DND-41 (cell line): ENCODE data around the gene PRKAG2.

Source experiments
- ATAC-seq: fragments of 200-7000 bp; cut with Tn5 transposase; 3 replicates; pipeline ENCODE4 v1.9.1; 2021; ENCODE audit warnings: low read depth; ENCODE audit not compliant: insufficient read depth
- DNase-seq: peaks from one replicate; pipeline ENCODE4 v3.0.0-alpha.2; 2020
- H2AFZ ChIP-seq: 2 replicates; pipeline ENCODE4 v1.6.0; 2012; ENCODE audit warnings: low read depth, low read length
- H3K27ac ChIP-seq: 2 replicates; pipeline ENCODE4 v1.5.1; 2012; ENCODE audit warnings: low read length, inconsistent platforms
- H3K27me3 ChIP-seq: fragments of 200-600 bp; sonication (generic); 2 replicates; pipeline ENCODE4 v1.6.0; 2012; ENCODE audit warnings: low read length, mild to moderate bottlenecking, inconsistent platforms; ENCODE audit not compliant: insufficient read depth, poor library complexity
- H3K36me3 ChIP-seq: 2 replicates; pipeline ENCODE4 v1.5.1; 2012; ENCODE audit warnings: low read length, inconsistent platforms; ENCODE audit not compliant: insufficient read depth
- H3K4me1 ChIP-seq: 2 replicates; pipeline ENCODE4 v1.5.1; 2012; ENCODE audit warnings: mild to moderate bottlenecking, low read length; ENCODE audit not compliant: insufficient read depth
- H3K4me2 ChIP-seq: 2 replicates; pipeline ENCODE4 v1.6.0; 2012; ENCODE audit warnings: mild to moderate bottlenecking, moderate library complexity, low read length, inconsistent platforms; ENCODE audit not compliant: insufficient read depth
- H3K4me3 ChIP-seq, 2 experiments: fragments of 200-600 bp in 1 of 2; shearing (Covaris generic) in 1 of 2; 2 replicates each; pipeline ENCODE4 v1.5.1; 2012 to 2016; ENCODE audit warnings: inconsistent platforms in 2 of 2, low read length in 2 of 2, mild to moderate bottlenecking in 2 of 2, low read depth in 1 of 2, moderate library complexity in 1 of 2
- H3K79me2 ChIP-seq: 2 replicates; pipeline ENCODE4 v1.6.0; 2012; ENCODE audit warnings: low read length, inconsistent platforms; ENCODE audit not compliant: insufficient read depth
- H3K9ac ChIP-seq: 2 replicates; pipeline ENCODE4 v1.6.0; 2012; ENCODE audit warnings: low read depth, mild to moderate bottlenecking, inconsistent platforms, low read length, moderate library complexity
- H3K9me3 ChIP-seq: 2 replicates; pipeline ENCODE4 v1.5.1; 2012; ENCODE audit warnings: low read length, moderate library complexity, mild to moderate bottlenecking, inconsistent platforms; ENCODE audit not compliant: insufficient read depth, severe bottlenecking
- H4K20me1 ChIP-seq: 2 replicates; pipeline ENCODE4 v1.6.0; 2012; ENCODE audit warnings: low read length; ENCODE audit not compliant: insufficient read depth
- EZH2 ChIP-seq: IDR thresholded peaks from 3 replicates; pipeline ENCODE4 v1.6.1; 2012; ENCODE audit warnings: borderline replicate concordance, low read depth, mild to moderate bottlenecking, moderate library complexity, low read length, inconsistent platforms; ENCODE audit not compliant: severe bottlenecking
- TF ChIP-seq, protein P1 (sequence below): IDR thresholded peaks from 2 replicates; pipeline ENCODE4 v1.5.1; 2012; ENCODE audit warnings: borderline replicate concordance, low read length, moderate library complexity, mild to moderate bottlenecking; ENCODE audit not compliant: poor library complexity, severe bottlenecking; ENCODE audit errors: extremely low read depth

Gene PRKAG2

DNA sequence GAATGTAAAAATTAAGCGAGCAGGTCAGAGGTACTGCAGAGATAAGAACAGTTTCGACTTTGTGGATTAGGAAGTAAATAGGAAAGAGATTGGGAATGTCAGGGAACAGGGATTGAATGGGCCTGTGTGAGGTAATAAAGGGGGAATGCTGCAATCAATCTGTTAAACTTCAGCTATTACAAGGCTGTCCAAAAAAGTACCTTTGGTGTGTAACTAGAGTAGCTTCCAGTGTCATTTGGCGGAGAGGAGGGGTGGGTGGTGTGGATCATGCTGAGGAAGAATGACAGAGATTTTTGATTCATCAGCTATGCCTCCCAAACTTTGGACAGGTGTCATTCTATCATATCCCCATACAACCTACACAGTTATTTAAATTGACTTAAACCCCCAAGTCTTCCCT lies 229.0 kb downstream of the PRKAG2 start:
- TF ChIP-seq, protein P1, sequence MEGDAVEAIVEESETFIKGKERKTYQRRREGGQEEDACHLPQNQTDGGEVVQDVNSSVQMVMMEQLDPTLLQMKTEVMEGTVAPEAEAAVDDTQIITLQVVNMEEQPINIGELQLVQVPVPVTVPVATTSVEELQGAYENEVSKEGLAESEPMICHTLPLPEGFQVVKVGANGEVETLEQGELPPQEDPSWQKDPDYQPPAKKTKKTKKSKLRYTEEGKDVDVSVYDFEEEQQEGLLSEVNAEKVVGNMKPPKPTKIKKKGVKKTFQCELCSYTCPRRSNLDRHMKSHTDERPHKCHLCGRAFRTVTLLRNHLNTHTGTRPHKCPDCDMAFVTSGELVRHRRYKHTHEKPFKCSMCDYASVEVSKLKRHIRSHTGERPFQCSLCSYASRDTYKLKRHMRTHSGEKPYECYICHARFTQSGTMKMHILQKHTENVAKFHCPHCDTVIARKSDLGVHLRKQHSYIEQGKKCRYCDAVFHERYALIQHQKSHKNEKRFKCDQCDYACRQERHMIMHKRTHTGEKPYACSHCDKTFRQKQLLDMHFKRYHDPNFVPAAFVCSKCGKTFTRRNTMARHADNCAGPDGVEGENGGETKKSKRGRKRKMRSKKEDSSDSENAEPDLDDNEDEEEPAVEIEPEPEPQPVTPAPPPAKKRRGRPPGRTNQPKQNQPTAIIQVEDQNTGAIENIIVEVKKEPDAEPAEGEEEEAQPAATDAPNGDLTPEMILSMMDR, result no peak
- TF ChIP-seq EZH2, result no peak
- DNase-seq (no peak), ATAC-seq (no peak)
- Histone ChIP-seq H3K27me3 (peaks cover 24% of the 10 kb centered on the region), H3K4me2 (no peak overlapping the region), H3K79me2 (no peaks in the 10 kb centered on the region), H3K9ac (no peak overlapping the region), H3K4me1 (no peaks in the 10 kb centered on the region), H3K27ac (no peak overlapping the region), H3K9me3 (no peaks in the 10 kb centered on the region), H3K36me3 (no peaks in the 10 kb centered on the region), H2AFZ (no peak overlapping the region), H4K20me1 (no peaks in the 10 kb centered on the region), H3K4me3 (no peak overlapping the region)

- Histone ChIP-seq H4K20me1 (no peaks in the 10 kb centered on the region), H2AFZ (no peak overlapping the region), H3K9me3 (no peaks in the 10 kb centered on the region), H3K4me1 (no peaks in the 10 kb centered on the region), H3K27me3 (peaks cover 24% of the 10 kb centered on the region), H3K36me3 (no peaks in the 10 kb centered on the region), H3K27ac (no peak overlapping the region), H3K4me2 (no peak overlapping the region), H3K79me2 (no peaks in the 10 kb centered on the region), H3K9ac (no peak overlapping the region), H3K4me3 (no peak overlapping the region)
- TF ChIP-seq, protein P1, result no peak
- no peak for TF ChIP-seq EZH2
- no peak for ATAC-seq
- no peak for DNase-seq
Observed at GRCh38 chr7:151647006-151647405, 229.9 kb downstream of the PRKAG2 start.

DNA sequence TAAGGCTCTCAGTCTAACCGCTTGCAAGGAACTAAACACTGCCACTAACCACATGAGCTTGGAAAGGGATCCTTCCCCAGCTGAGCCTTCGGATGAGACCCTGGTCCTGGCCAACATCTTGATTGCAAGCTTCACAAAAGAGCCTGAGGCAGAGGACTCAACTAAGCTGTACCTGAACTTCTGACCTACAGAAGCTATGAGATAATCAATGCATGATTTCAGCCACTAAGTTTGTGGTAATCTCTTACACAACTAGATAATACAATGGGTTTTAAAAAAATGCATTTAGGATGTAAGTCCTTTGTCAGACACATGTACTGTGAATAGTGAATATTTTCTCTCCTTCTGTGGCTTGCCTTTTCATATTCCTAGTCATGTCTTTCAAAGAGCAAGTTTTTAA lies 231.6 kb downstream of the PRKAG2 start:
- H3K79me2 ChIP-seq, result no peaks in the 10 kb centered on the region
- peaks cover 27% of the 10 kb centered on the region for H3K27me3 ChIP-seq
- TF ChIP-seq EZH2, result no peak
- TF ChIP-seq, protein P1, result no peak
- no peak overlapping the region for H3K9ac ChIP-seq
- no peak for ATAC-seq
- DNase-seq, result no peak
- H3K27ac ChIP-seq, result no peak overlapping the region
- no peaks in the 10 kb centered on the region for H3K36me3 ChIP-seq
- no peaks in the 10 kb centered on the region for H3K4me1 ChIP-seq
- no peaks in the 10 kb centered on the region for H3K9me3 ChIP-seq
- H4K20me1 ChIP-seq, result no peaks in the 10 kb centered on the region
- no peak overlapping the region for H3K4me2 ChIP-seq
- H3K4me3 ChIP-seq, result no peak overlapping the region
- H2AFZ ChIP-seq, result no peak overlapping the region

- H3K36me3 ChIP-seq, result no peaks in the 10 kb centered on the region
- H3K27me3 ChIP-seq, result peaks cover 27% of the 10 kb centered on the region
- H3K4me1 ChIP-seq, result no peaks in the 10 kb centered on the region
- no peaks in the 10 kb centered on the region for H3K9me3 ChIP-seq
- no peak overlapping the region for H3K27ac ChIP-seq
- ATAC-seq, result no peak
- no peak overlapping the region for H3K4me2 ChIP-seq
- no peak for TF ChIP-seq EZH2
- TF ChIP-seq, protein P1, result no peak
- no peaks in the 10 kb centered on the region for H4K20me1 ChIP-seq
- no peaks in the 10 kb centered on the region for H3K79me2 ChIP-seq
- no peak overlapping the region for H2AFZ ChIP-seq
- H3K9ac ChIP-seq, result no peak overlapping the region
- no peak for DNase-seq
- no peak overlapping the region for H3K4me3 ChIP-seq
Observed at GRCh38 chr7:151644554-151644953, 232.4 kb downstream of the PRKAG2 start.
